Right renal cortex interstitium (tissue), 3 donors: ENCODE measurements around the gene RUFY3. TPM values are rescaled to one million over a fixed set of nuclear protein-coding genes. Genes with fewer than 3 reads are reported as not detected.
"Not testable (repeated sequence)": the region's sequence is repeated elsewhere in the genome, so short reads cannot be mapped to it uniquely, and the experiment has no call there.

Experiments used
- DNase-seq, 3 donors: peaks; one replicate each; pipeline ENCODE4 v3.0.0-alpha.2; 2013; ENCODE audit warnings: low read depth in 3 of 3, low spot score in 2 of 3
- polyA plus RNA-seq, 3 donors: library from polyadenylated mRNA; unstranded; fragments of 120-200 nt; gene quantifications; one replicate each; pipeline ENCODE4 v1.2.1, GENCODE V29; 2013; ENCODE audit not compliant: insufficient read length in 3 of 3

Gene RUFY3
- polyA plus RNA-seq, 3 donors = 91.9 to 95.9 (median 93.3) TPM

GRCh38 chr4:70704931-70705182, 16.9 kb upstream of the RUFY3 start:
- DNase-seq = no peak

- no peak for DNase-seq
These were observed 16.4 kb upstream of the RUFY3 start for GRCh38 chr4:70705183-70706043.

- no peak for DNase-seq
These were observed 15.7 kb upstream of the RUFY3 start for GRCh38 chr4:70706044-70706461.

DNA sequence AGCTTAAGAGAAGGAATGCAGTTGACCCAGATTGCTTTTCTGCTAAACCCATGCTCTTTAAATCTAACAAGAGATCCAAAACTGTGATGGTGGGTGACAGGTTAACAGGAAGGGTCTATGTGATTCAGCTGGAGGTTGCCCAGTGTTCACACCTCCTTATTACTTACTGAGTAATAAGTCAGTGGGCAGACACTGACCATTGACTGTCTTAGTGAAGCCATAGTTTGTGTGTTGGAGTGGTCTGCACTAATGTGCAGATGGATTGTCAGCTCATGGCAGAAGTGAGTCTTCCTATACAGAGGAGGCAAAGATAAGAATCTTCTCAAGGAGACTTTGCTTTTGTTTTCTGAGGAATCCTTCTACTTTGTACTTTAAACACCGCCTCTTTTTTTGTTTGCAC, 15.2 kb upstream of the RUFY3 start:
- no peak for DNase-seq

DNA sequence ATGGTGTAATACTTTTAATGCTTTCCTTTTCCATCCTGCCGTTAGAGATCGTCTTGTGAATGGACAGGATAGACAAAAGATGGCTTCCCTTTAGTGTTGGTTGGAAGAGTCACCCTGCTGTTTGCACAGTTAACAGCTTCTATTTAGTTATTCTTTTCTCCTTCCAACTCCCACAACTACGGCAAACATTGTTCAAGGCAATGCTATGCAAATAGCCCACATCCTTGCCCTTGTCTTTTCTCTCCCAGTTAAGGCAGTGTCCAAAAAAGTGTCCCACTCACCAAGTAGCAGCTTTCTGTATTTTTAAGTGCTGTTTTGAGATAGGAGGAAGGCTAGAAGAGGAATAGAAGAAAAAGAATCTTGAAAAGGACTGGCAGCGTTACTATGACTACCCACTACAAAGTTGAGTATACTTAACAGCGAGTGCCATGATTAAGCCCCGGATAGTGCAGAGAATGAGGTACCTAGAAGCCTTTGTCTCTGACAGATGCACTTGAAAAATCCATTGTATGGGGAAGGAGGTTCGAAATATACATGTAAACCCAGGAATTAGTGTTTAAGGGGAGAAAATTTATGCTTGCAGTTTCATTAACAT, 12.1 kb upstream of the RUFY3 start:
- no peak for DNase-seq

- DNase-seq = no peak
These were observed 10.2 kb upstream of the RUFY3 start for GRCh38 chr4:70711599-70711998.

DNA sequence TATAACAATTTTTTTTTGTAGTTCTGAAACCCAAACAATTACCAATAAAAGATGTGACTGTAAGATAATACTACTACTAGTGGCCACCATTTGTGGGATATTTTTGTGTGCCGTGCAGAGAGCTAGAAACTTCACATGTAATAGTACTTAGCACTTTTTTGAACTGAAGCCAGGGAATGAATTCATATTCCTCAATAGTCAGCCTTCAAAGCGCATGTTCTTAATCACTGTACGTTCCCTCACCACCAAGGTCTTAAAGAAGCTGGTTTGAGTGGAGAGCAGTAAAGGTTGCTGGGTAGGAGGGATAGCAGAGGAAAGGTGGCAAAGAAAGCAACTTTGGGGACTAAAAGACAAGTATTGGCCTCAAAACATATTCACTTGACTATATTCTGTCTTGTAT, 9.6 kb upstream of the RUFY3 start:
- DNase-seq = no peak

- no peak for DNase-seq
These were observed 8.9 kb upstream of the RUFY3 start for GRCh38 chr4:70712604-70713452.

DNA sequence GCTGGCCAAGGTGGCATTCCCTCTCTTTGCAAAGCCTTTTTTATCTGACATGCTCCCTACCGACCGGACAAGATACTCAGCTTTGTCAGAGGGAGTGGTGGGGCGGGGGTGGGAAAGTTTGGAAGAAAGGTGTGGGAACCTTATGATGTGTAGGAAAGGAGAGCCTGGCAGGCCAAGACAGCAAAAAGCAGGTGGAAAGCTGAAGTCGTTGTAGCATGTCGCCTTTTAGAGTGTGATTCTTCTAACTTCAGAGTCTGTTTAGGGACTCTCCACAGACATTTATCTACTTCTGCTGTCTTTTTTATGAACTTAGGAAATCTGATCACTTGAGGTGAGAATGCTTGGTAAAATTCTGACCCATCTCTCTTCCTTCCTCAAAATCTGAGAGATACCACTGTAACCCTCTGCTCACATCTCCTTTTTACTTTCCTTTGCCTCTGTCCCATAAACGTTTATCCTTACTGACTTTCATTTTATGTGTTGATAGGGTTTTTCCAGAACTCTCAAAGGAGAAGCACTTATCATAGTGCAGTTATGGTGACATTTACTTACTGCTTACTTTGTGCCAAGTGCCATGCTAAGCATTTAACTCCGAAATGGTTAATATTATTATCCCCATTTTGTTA, 8.2 kb upstream of the RUFY3 start:
- no peak for DNase-seq

GRCh38 chr4:70714079-70714887, 7.5 kb upstream of the RUFY3 start:
- DNase-seq = no peak

- no peak for DNase-seq
These were observed 6.7 kb upstream of the RUFY3 start for GRCh38 chr4:70715097-70715496.

DNA sequence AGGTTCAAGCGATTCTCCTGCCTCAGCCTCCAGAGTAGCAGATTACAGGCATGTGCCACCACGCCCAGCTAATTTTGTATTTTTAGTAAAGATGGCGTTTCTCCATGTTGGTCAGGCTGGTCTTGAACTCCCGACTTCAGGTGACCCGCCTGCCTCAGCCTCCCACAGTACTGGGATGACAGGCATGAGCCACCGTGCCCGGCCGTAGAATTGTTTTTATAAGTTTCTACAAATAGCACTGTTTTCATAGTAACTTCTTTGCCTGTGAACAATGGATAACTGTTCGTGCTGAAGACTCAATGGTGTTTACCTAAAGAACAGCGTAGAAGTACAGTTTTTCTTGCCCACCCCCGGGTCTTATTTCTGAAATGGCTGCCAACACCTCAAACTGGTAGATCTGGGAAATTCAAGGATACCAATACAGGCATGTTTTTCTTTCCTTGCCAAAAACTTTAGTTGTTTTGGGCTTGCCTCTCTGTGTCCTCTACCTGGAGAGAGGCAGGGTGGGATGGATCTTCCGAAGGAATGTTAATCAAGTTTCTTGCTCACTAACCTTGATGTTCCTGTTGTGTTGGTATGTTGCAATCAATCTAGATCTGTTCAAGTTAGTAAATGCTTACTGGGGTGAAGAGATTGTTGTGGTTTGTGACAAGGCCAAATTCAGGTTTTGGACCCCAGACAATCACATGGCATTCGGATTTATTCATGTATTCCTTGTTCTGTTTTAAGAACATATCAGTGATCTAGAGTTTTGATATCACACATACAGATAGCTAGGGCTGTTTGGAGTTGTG, 2.8 kb upstream of the RUFY3 start:
- no peak for DNase-seq

GRCh38 chr4:70722199-70722791, 531 bp downstream of the RUFY3 start:
- no peak for DNase-seq

GRCh38 chr4:70724463-70724862, 2.7 kb downstream of the RUFY3 start:
- no peak for DNase-seq

DNA sequence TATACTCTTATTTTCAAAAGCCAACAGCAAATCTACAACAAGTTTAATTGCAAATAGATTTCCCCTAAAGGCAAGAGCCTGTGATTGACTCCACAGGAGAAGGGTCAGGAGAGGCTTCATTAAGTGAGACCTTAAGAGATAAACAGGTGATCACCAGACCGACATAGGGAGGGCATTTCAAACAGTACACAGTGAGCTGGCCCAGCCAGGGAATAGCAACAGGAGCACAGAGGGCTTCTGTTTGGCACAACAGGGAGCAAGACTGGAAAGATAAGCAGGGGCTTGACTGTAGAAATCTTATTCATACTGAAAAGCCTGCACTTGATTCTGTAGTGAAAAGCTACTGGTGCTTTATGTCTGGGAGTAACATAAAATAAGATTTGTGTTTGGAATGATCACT, 3.9 kb downstream of the RUFY3 start:
- DNase-seq = no peak

GRCh38 chr4:70726515-70726914, 4.8 kb downstream of the RUFY3 start:
- not testable (repeated sequence) for DNase-seq

- no peak for DNase-seq
These were observed 6.3 kb downstream of the RUFY3 start for GRCh38 chr4:70728091-70728490.

DNA sequence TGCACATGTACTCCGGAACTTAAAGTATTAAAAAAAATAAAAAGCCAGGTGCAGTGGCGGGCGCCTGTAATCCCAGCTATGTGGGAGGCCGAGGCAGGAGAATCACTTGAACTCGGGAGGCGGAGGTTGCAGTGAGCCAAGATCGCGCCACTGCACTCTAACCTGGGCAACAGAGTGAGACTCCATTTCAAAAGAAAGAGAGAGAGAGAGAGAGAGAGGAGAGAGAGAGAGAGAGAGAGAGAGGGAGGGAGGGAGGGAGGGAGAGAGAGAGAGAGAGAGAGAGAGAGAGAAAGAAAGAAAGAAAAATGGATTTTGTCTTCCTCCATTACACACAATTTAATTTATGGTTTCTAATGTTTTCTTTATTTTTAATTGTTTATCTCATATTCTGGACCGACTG, 11.1 kb downstream of the RUFY3 start:
- DNase-seq = not testable (repeated sequence)
